Measurements from ENCODE around the gene DDX1. TPM values are rescaled to one million over a fixed set of nuclear protein-coding genes. Genes with fewer than 3 reads are reported as not detected.

Gene DDX1
- total and polyA plus RNA-seq, 10 of the 15 experiments (the other 5 are each of a cell fraction or from before 2014, with no cell fraction given), result 53.2 to 134 (median 85.6) TPM

- H3K9ac ChIP-seq (ENCODE audit: control insufficient read depth, insufficient read depth, low read length), result no peak overlapping the region
- CTCF ChIA-PET, result interaction anchor here (1.0 to 1.1 kb wide), 2 partner anchors 8 to 19 kb away, joined by 3 read pairs; no protein-coding TSS in a partner anchor
- no peak overlapping the region for H3K4me3 ChIP-seq
- RAD21 ChIA-PET (ENCODE audit: unreplicated experiment), result no interaction called here
- peaks cover 32% of the 10 kb centered on the region for H3K79me2 ChIP-seq (ENCODE audit: control insufficient read depth, insufficient read depth, low read length)
- no peak overlapping the region for H3K27ac ChIP-seq (ENCODE audit: control insufficient read depth, insufficient read depth)
- BruUV-seq (replicated peaks), result no TSS peak
- POLR2A ChIA-PET, result no interaction called here
- TF ChIP-seq KLF5 (IDR thresholded peaks at IDR 0.05; ENCODE audit: partially characterized antibody) (no peak), NFYA (IDR thresholded peaks at IDR 0.05; ENCODE audit: borderline replicate concordance, low read depth, low read length) (no peak), ESRRA (IDR thresholded peaks at IDR 0.05; ENCODE audit: low read length) (no peak), PKNOX1 (IDR thresholded peaks at IDR 0.05) (no peak), KAT2A (conservative IDR thresholded peaks at IDR 0.05; ENCODE audit: control insufficient read depth, low read depth, low read length) (no peak), E4F1 (IDR thresholded peaks at IDR 0.05; ENCODE audit: borderline replicate concordance, partially characterized antibody) (no peak), RBBP5 (conservative IDR thresholded peaks at IDR 0.05) (no peak), ZNF207 (IDR thresholded peaks at IDR 0.05; ENCODE audit: borderline replicate concordance) (no peak), ELK1 (IDR thresholded peaks at IDR 0.05; ENCODE audit: low read depth, low read length) (no peak), RB1 (IDR thresholded peaks at IDR 0.05; ENCODE audit: borderline replicate concordance) (no peak), MEF2B (IDR thresholded peaks at IDR 0.05; ENCODE audit: partially characterized antibody, poor library complexity, severe bottlenecking) (no peak), SP1 (IDR thresholded peaks at IDR 0.05; ENCODE audit: low read depth, low read length) (no peak), JUND (IDR thresholded peaks at IDR 0.05; ENCODE audit: low read depth, low read length) (no peak), BMI1 (IDR thresholded peaks at IDR 0.05; ENCODE audit: borderline replicate concordance) (no peak), POLR2A (IDR thresholded peaks at IDR 0.05; ENCODE audit: low read depth, low read length) (no peak), CHD4 (IDR thresholded peaks at IDR 0.05) (no peak), LARP7 (IDR thresholded peaks at IDR 0.05) (no peak)
- TF ChIP-seq, protein P1, sequence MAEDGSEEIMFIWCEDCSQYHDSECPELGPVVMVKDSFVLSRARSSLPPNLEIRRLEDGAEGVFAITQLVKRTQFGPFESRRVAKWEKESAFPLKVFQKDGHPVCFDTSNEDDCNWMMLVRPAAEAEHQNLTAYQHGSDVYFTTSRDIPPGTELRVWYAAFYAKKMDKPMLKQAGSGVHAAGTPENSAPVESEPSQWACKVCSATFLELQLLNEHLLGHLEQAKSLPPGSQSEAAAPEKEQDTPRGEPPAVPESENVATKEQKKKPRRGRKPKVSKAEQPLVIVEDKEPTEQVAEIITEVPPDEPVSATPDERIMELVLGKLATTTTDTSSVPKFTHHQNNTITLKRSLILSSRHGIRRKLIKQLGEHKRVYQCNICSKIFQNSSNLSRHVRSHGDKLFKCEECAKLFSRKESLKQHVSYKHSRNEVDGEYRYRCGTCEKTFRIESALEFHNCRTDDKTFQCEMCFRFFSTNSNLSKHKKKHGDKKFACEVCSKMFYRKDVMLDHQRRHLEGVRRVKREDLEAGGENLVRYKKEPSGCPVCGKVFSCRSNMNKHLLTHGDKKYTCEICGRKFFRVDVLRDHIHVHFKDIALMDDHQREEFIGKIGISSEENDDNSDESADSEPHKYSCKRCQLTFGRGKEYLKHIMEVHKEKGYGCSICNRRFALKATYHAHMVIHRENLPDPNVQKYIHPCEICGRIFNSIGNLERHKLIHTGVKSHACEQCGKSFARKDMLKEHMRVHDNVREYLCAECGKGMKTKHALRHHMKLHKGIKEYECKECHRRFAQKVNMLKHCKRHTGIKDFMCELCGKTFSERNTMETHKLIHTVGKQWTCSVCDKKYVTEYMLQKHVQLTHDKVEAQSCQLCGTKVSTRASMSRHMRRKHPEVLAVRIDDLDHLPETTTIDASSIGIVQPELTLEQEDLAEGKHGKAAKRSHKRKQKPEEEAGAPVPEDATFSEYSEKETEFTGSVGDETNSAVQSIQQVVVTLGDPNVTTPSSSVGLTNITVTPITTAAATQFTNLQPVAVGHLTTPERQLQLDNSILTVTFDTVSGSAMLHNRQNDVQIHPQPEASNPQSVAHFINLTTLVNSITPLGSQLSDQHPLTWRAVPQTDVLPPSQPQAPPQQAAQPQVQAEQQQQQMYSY (CRISPR knock-in tag; IDR thresholded peaks at IDR 0.05), result no peak
- FAIRE-seq (no peak), ATAC-seq (no peak), DNase-seq (ENCODE audit: low read depth, low spot score) (no peak)
- H4K20me1 ChIP-seq (ENCODE audit: control insufficient read depth, insufficient read depth), result no peaks in the 10 kb centered on the region
- 90% methylated on average over 4 of the region's 4 CpGs for WGBS (ENCODE audit: insufficient coverage, insufficient replicate concordance, low lambda C conversion rate, missing lambda C conversion rate)
- intact Hi-C loops (cut with micrococcal nuclease; ENCODE audit: unreplicated experiment) (no loop called here), in situ Hi-C loops (cut with MboI) (no loop called here)
- H2AFZ ChIP-seq (ENCODE audit: control insufficient read depth, low read depth, low read length), result no peak overlapping the region
- H3K4me2 ChIP-seq (ENCODE audit: control insufficient read depth, insufficient read depth), result no peak overlapping the region
- peaks cover 0 to 24% of the 10 kb centered on the region in 2 experiments; a peak in 2 of 4 replicates for H3K36me3 ChIP-seq (ENCODE audit: control insufficient read depth in 2 of 2, insufficient read depth in 2 of 2, low read length in 1 of 2)
- no peaks in the 10 kb centered on the region; the same call in none of the 2 replicates for H3K4me1 ChIP-seq (ENCODE audit: control insufficient read depth, insufficient read depth, low read length)
- no peaks in the 10 kb centered on the region for H3K27me3 ChIP-seq (replicated peaks in 1 of 2; ENCODE audit: control insufficient read depth in 2 of 2, insufficient read depth in 2 of 2, low read length in 1 of 2)
- SMC1A ChIA-PET (ENCODE audit: uncharacterized antibody, unreplicated experiment), result interaction anchor here (1.4 kb wide), 1 partner anchor 13 kb away, joined by 5 read pairs; no protein-coding TSS in a partner anchor
- H3K9me3 ChIP-seq (replicated peaks; ENCODE audit: control insufficient read depth, insufficient read depth, low read length), result no peaks in the 10 kb centered on the region
Observed at GRCh38 chr2:15595936-15596335, 4.3 kb downstream of the DDX1 start.
